Naive thymus-derived CD4-positive, alpha-beta T cell (primary cell): ENCODE results near the gene CCL18. TPM values are rescaled to one million over a fixed set of nuclear protein-coding genes. Genes with fewer than 3 reads are reported as not detected.
"Not testable (repeated sequence)": the region's sequence is repeated elsewhere in the genome, so short reads cannot be mapped to it uniquely, and the experiment has no call there.

ENCODE experiments used
- ATAC-seq: fragments of 150-1000 bp; cut with Tn5 transposase; 2 replicates; pipeline ENCODE4 v1.10.0; 2021; ENCODE audit warnings: mild to moderate bottlenecking, moderate library complexity
- CTCF ChIA-PET: fragments of 350-600 bp; sonication (Branson Sonifier 250); formaldehyde crosslinking; loops from one replicate; lab custom pipeline; 2021; ENCODE audit warnings: antibody characterized with exemption; lab: Charles Lee
- POLR2A ChIA-PET: fragments of 350-600 bp; sonication (Branson Sonifier 250); formaldehyde crosslinking; loops from one replicate; lab custom pipeline; 2021; ENCODE audit warnings: antibody characterized with exemption, inconsistent platforms; lab: Charles Lee
- DNase-seq, 9 donors: peaks; one replicate each; pipeline versions ENCODE4 v3.0.0 to v3.0.0-alpha.2; 2020 to 2022; ENCODE audit warnings: mixed read lengths in 1 of 9
- H3K27ac ChIP-seq: one replicate; pipeline ENCODE4 v1.7.0; 2013; ENCODE audit warnings: mild to moderate bottlenecking, low read depth, low read length, moderate library complexity
- H3K27me3 ChIP-seq, 2 donors: one replicate each; pipeline ENCODE4 v1.7.0; 2013; ENCODE audit warnings: low read length in 2 of 2, mild to moderate bottlenecking in 2 of 2, moderate library complexity in 2 of 2; ENCODE audit not compliant: control insufficient read depth in 2 of 2, insufficient read depth in 2 of 2
- H3K36me3 ChIP-seq, 3 experiments: 1 replicate in 2 of 3; 2 replicates in 1 of 3; pipeline ENCODE4 v1.7.0; 2013; ENCODE audit warnings: low read length in 3 of 3, mild to moderate bottlenecking in 3 of 3, moderate library complexity in 1 of 3; ENCODE audit not compliant: insufficient read depth in 3 of 3, control insufficient read depth in 2 of 3
- H3K4me1 ChIP-seq, 2 donors: one replicate each; pipeline ENCODE4 v1.7.0; 2013; ENCODE audit warnings: low read length in 2 of 2, mild to moderate bottlenecking in 2 of 2, moderate library complexity in 1 of 2; ENCODE audit not compliant: control insufficient read depth in 2 of 2, insufficient read depth in 2 of 2
- H3K4me3 ChIP-seq: 2 replicates; pipeline ENCODE4 v1.7.0; 2013; ENCODE audit warnings: mild to moderate bottlenecking, low read length
- H3K9me3 ChIP-seq, 3 experiments: 1 replicate in 2 of 3; 2 replicates in 1 of 3; pipeline ENCODE4 v1.7.0; 2013; ENCODE audit warnings: low read length in 3 of 3; ENCODE audit not compliant: control insufficient read depth in 2 of 3
- H3K27ac Mint-ChIP-seq, 9 donors: one replicate each; pipeline ENCODE4 v1.8.0; 2020 to 2022; ENCODE audit warnings: mixed read lengths in 9 of 9, mild to moderate bottlenecking in 8 of 9, moderate library complexity in 5 of 9, inconsistent platforms in 2 of 9
- H3K27me3 Mint-ChIP-seq, 5 donors: one replicate each; pipeline ENCODE4 v1.8.0; 2021 to 2022; ENCODE audit warnings: mixed read lengths in 5 of 5, mild to moderate bottlenecking in 1 of 5
- H3K36me3 Mint-ChIP-seq, 5 donors: one replicate each; pipeline ENCODE4 v1.8.0; 2020 to 2022; ENCODE audit warnings: mixed read lengths in 5 of 5, mild to moderate bottlenecking in 3 of 5, inconsistent platforms in 1 of 5
- H3K4me1 Mint-ChIP-seq, 7 donors: one replicate each; pipeline ENCODE4 v1.8.0; 2020 to 2022; ENCODE audit warnings: mixed read lengths in 7 of 7, mild to moderate bottlenecking in 3 of 7, inconsistent platforms in 1 of 7
- H3K4me3 Mint-ChIP-seq, 10 donors: one replicate each; pipeline ENCODE4 v1.8.0; 2020 to 2022; ENCODE audit warnings: mild to moderate bottlenecking in 10 of 10, mixed read lengths in 10 of 10, moderate library complexity in 6 of 10, inconsistent platforms in 2 of 10
- H3K9me3 Mint-ChIP-seq, 11 donors: one replicate each; pipeline ENCODE4 v1.8.0; 2020 to 2022; ENCODE audit warnings: mixed read lengths in 11 of 11, mild to moderate bottlenecking in 4 of 11, inconsistent platforms in 1 of 11, moderate library complexity in 1 of 11
- intact Hi-C, 2 donors: fragments of 100-400 bp; cut with micrococcal nuclease; formaldehyde crosslinking; loops; one replicate each; pipeline ENCODE4 v1.15.1; 2023
- polyA plus RNA-seq, 2 donors: library from polyadenylated mRNA; unstranded; fragments of 300-500 nt; fragmentation: Illumina TruSeq; gene quantifications; one replicate each; pipeline ENCODE4 v1.2.3, GENCODE V29; 2021
- total RNA-seq, 6 experiments: library from RNA in 5 of 6; stranded (reverse) in 5 of 6; gene quantifications; 1 replicate in 5 of 6; 2 replicates in 1 of 6; pipeline ENCODE4 v1.2.3 and lab custom pipeline; 2021 to 2026

CCL18 gene
- total and polyA plus RNA-seq, 7 experiments from 2014 or later = not detected

DNA sequence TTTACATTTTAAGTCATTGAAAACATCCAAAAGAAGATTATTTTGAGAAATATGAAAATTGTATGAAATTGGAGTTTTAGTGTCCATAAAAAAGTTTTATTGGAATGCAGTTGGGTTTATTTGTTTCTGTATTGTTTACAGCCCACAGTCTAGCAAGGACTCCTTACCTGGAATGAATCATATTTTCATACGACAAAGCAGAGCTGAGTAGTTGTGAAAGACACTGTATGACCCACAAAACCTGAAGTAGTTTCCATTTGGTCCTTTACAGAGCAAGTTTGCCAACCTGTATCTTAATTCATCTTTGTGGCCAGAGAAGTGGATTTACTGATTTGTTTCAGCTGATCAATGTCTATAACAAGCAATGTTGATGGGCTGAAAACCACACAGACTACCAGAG is 10.3 kb downstream of the CCL18 start:
- ChIA-PET POLR2A (no interaction called here), CTCF (interaction anchor here (1.5 kb wide), 1 partner anchor 310 kb away, joined by 3 read pairs; no protein-coding TSS in a partner anchor)
- Histone ChIP-seq H3K27ac (no peak overlapping the region), H3K4me1 (peaks cover 0 to 5% of the 10 kb centered on the region in 2 donors), H3K36me3 (no peaks in the 10 kb centered on the region), H3K4me3 (no peak overlapping the region), H3K27me3 (no peaks in the 10 kb centered on the region), H3K9me3 (no peaks in the 10 kb centered on the region)
- H3K9me3 Mint-ChIP-seq = peaks cover 0 to 4% (median 0%) of the 10 kb centered on the region in 11 donors
- H3K27ac Mint-ChIP-seq = no peak overlapping the region
- no peak for DNase-seq
- H3K4me3 Mint-ChIP-seq = no peak overlapping the region
- ATAC-seq = no peak
- H3K4me1 Mint-ChIP-seq = peaks cover 0 to 9% (median 3%) of the 10 kb centered on the region in 7 donors
- H3K27me3 Mint-ChIP-seq = peaks cover 0 to 21% (median 4%) of the 10 kb centered on the region in 5 donors
- intact Hi-C loops = no loop called here
- no peaks in the 10 kb centered on the region for H3K36me3 Mint-ChIP-seq

DNA sequence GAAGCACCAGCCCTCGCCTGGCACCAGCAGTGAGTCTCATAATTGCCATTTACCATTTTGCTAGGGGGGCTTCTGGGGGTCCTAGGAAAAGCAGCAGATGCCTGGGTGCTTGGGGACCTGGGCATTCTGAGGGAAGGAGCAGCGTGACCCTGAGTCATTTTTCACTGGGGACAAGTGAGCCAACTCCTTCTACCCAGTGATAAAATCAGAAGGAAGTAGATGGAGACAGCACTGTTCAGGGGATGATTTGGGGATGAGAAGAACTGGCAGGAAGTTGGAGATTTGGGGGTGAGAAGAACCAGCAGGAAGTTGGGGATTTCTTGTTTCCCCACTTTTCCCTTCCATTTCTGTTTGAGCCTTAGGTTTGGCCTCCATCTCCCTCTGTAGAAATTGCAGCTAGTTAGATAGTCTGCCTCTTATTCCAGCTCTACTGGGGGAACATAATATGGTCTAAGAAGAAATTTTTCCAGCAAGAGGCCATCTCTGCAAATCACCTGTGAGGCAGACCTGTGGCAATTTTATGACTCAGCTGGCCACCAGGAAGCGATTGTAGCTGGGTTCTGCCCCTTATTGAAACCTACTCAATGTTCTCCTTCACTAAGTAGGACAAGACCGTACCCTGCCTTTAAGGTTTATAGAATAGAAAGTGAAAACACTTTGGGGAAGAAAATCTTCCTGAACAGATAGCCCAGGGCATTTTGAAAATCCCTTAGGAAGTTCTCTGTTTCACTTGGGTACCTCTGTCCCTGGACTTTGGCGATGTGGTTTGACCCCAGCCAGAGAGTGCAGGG is 17.8 kb downstream of the CCL18 start:
- H3K9me3 Mint-ChIP-seq, H3K27ac ChIP-seq, CTCF ChIA-PET, H3K27me3 Mint-ChIP-seq, H3K27me3 ChIP-seq, H3K4me3 ChIP-seq, H3K9me3 ChIP-seq, POLR2A ChIA-PET, H3K36me3 Mint-ChIP-seq, ATAC-seq, DNase-seq, H3K36me3 ChIP-seq: not testable (repeated sequence)
- H3K27ac Mint-ChIP-seq = peak overlapping the region in 3 of 9 donors; percentile 2 to 91 (median 62)
- peaks cover 0 to 45% of the 10 kb centered on the region in 2 donors for H3K4me1 ChIP-seq
- peak overlapping the region in 2 of 10 donors; percentile 37 to 69 for H3K4me3 Mint-ChIP-seq
- intact Hi-C loops = loop anchor here in 1 of 2 donors (1.0 kb wide), 1 partner anchor 8 kb away; the partner anchor contains the start of gene CCL3
- peaks cover 0 to 25% (median 0%) of the 10 kb centered on the region in 7 donors for H3K4me1 Mint-ChIP-seq

DNA sequence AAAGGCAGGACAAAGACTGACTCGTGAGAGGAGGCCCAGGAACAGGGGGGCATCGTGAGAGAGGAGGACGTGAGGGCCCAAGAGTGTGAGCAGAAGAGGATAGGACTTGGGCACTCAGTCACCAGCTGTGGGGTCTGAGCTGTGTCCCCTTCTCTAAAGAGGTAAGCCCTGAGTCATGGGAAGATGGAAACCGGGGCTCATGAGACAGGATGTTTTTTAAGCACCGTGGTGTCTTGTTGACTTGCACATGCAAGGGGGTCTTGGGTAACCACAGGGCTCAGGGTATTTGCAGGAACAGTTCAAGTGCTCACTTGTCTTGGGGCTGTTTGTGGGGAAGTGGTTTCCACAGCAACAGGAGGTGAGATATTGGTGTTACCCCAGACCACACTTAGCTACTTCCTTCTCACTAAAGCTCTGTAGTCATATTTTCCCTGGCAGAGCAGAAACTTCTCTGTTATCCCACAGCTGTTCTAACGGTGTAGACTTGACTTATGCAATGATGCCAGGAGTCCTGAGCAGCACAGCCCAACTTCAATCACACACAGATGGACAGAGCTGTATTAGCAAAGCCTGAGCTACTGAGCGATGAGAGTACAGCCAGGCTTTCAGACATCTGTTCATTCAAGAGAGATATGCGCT is 18.5 kb downstream of the CCL18 start:
- H3K4me3 ChIP-seq, POLR2A ChIA-PET, H3K27me3 Mint-ChIP-seq, H3K27me3 ChIP-seq, H3K36me3 Mint-ChIP-seq, H3K9me3 Mint-ChIP-seq, H3K27ac ChIP-seq, H3K36me3 ChIP-seq, H3K9me3 ChIP-seq: not testable (repeated sequence)
- H3K4me1 ChIP-seq = peaks cover 0 to 46% of the 10 kb centered on the region in 2 donors
- peak overlapping the region in 2 of 9 donors; percentile 62 to 91 for H3K27ac Mint-ChIP-seq
- H3K4me3 Mint-ChIP-seq = peak overlapping the region in 2 of 10 donors; percentile 29 to 69
- peak in 1 of 9 donors; percentile 48 for DNase-seq
- ATAC-seq = peak; percentile 84
- intact Hi-C loops = loop anchor here in 1 of 2 donors (1.0 kb wide), 1 partner anchor 8 kb away; the partner anchor contains the start of gene CCL3
- H3K4me1 Mint-ChIP-seq = peaks cover 0 to 25% (median 0%) of the 10 kb centered on the region in 7 donors
- CTCF ChIA-PET = interaction anchor here (0.7 kb wide), 1 partner anchor 63 kb away, joined by 3 read pairs; no protein-coding TSS in a partner anchor

DNA sequence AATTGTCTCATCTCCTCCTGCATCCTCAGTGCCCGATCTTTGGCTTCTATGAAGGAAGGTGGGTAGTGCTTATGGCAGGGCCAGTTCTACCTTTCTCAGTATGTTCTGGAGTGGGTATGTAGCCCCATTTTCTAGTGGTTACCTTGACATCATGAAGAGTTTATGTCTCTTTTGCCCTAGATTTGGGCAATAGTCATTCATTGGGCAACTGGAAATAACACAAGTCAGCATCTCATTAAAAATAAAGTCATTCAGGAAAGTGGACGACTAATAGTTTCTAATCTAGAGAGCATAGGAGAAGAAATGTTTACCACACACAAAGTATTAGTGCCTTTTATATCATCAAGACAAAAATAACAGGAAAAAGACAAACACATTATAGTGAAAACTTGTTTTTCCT is 19.6 kb downstream of the CCL18 start:
- CTCF ChIA-PET, H3K27me3 Mint-ChIP-seq, H3K9me3 Mint-ChIP-seq, DNase-seq, H3K4me3 Mint-ChIP-seq, H3K27ac Mint-ChIP-seq, H3K36me3 Mint-ChIP-seq, POLR2A ChIA-PET, H3K9me3 ChIP-seq, H3K27me3 ChIP-seq, ATAC-seq, H3K4me3 ChIP-seq, H3K27ac ChIP-seq, H3K36me3 ChIP-seq, intact Hi-C loops: not testable (repeated sequence)
- H3K4me1 ChIP-seq = peaks cover 0 to 46% of the 10 kb centered on the region in 2 donors
- H3K4me1 Mint-ChIP-seq = peaks cover 0 to 29% (median 0%) of the 10 kb centered on the region in 7 donors

DNA sequence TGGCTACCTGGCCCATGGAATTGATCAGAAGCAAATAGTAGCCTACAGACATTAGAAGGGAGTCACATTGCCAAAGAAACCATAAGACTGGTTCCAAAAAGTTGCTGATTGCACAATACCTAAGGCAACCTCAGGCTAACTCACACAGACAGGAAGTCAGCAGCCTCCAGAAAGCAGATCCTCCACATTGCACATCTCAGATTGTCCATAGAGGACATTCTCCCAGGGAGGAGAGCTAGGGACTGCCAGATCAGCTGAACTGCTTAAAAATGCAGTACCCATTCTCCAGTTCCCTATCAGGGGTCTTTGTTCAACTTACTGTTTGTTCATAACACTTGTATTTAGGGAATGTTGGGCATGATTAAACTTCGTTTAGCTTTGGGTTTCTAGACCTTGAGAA is 21.7 kb downstream of the CCL18 start:
- H3K4me1 ChIP-seq = peaks cover 0 to 64% of the 10 kb centered on the region in 2 donors
- H3K9me3 ChIP-seq = no peaks in the 10 kb centered on the region
- ChIA-PET POLR2A (no interaction called here), CTCF (no interaction called here)
- no peaks in the 10 kb centered on the region for H3K27me3 ChIP-seq
- peak overlapping the region in 2 of 9 donors; percentile 18 to 21 for H3K27ac Mint-ChIP-seq
- no peak overlapping the region for H3K4me3 ChIP-seq
- H3K27me3 Mint-ChIP-seq = peaks cover 7 to 24% (median 20%) of the 10 kb centered on the region in 5 donors
- intact Hi-C loops = no loop called here
- peaks cover 0 to 41% (median 0%) of the 10 kb centered on the region in 7 donors for H3K4me1 Mint-ChIP-seq
- H3K4me3 Mint-ChIP-seq = no peak overlapping the region
- H3K27ac ChIP-seq = no peak overlapping the region
- ATAC-seq = peak; percentile 21
- H3K36me3 ChIP-seq = no peaks in the 10 kb centered on the region
- DNase-seq = no peak
- H3K9me3 Mint-ChIP-seq = no peaks in the 10 kb centered on the region
- no peaks in the 10 kb centered on the region for H3K36me3 Mint-ChIP-seq

DNA sequence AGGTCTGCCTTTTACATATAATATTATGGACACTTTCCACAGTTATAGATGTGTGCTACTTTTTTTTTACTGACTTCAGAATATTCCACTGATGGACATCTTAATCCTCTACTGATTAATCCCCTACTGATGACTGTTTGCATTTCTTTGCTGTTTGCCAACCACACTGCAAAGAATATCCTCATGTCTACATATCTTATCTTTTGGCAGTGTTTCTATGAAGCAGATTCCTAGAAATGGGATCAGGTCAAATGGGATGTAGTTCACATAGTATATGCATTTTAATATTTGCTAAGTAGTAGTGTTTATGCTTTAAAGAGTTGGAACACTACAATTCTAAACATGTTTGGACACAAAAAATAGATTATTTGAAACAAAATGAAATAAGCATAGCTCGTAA is 22.7 kb downstream of the CCL18 start:
- H3K4me3 ChIP-seq = no peak overlapping the region
- H3K36me3 ChIP-seq = no peaks in the 10 kb centered on the region
- CTCF ChIA-PET = interaction anchor here (0.5 kb wide), 1 partner anchor 13 kb away, joined by 3 read pairs; no protein-coding TSS in a partner anchor
- no peak overlapping the region for H3K4me3 Mint-ChIP-seq
- no peak overlapping the region for H3K27ac Mint-ChIP-seq
- POLR2A ChIA-PET = no interaction called here
- DNase-seq = no peak
- H3K27me3 Mint-ChIP-seq = peaks cover 12 to 29% (median 27%) of the 10 kb centered on the region in 5 donors
- ATAC-seq = no peak
- peaks cover 0 to 42% (median 0%) of the 10 kb centered on the region in 7 donors for H3K4me1 Mint-ChIP-seq
- intact Hi-C loops = no loop called here
- no peaks in the 10 kb centered on the region for H3K9me3 Mint-ChIP-seq
- H3K27ac ChIP-seq = no peak overlapping the region
- no peaks in the 10 kb centered on the region for H3K9me3 ChIP-seq
- no peaks in the 10 kb centered on the region for H3K27me3 ChIP-seq
- H3K4me1 ChIP-seq = peaks cover 0 to 61% of the 10 kb centered on the region in 2 donors
- H3K36me3 Mint-ChIP-seq = no peaks in the 10 kb centered on the region
